Activated CD4-positive, alpha-beta T cell treated with anti-CD3 and anti-CD28 coated beads, Interleukin-2, Interleukin-4, amounts not matched to agents 100 ng/mL and 50 ng/mL, durations not matched to agents 16 hours and 8 hours (primary cell): ENCODE data around the gene FZD8.
"Not testable (repeated sequence)": the region's sequence is repeated elsewhere in the genome, so short reads cannot be mapped to it uniquely, and the experiment has no call there.

Experiments used
- DNase-seq: peaks from one replicate; pipeline ENCODE4 v3.0.0-alpha.2; 2020; ENCODE audit warnings: low spot score

FZD8 gene

DNA sequence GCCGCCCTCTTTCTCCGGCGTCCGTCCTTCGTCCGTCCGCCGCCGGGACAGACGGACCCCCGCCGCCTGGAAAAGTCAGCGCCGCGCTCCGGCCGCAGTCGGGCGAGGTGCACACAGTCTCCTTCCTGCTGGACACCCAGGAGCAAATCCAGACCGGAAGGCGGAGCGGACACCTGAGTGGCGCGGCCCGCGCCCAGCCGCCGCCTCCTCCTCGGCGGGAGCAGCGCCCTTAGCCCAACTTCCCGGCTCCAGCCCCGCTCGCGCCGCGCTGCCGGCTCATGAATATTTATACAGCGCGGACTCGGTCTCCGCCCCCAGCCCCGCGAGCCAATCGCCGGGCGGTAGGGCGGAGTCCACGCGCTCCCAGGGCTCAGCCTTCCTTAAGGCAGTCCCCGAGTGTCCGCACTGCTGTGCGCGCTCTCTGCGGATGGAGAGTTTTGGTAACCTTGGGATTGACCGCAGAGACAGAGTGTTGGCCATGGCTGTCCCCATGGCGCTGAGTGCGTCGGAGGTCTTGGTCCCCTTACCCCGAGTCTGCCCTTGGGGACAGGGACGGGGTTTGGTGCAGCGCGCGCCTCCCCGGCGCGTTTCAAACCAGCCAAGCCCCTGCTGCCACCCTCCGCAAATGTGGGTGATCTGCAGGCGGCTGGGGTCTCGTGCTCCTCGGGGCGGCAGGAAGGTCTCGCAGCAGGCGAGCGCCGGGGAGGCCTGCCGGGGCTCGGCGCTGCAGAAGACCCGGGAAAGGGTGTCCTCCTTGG lies at the start of gene FZD8:
FZD8 (minus strand) TSS at position 262 of the 758 bp plus-strand sequence. CDS start 867 bp downstream, outside the sequence.
- DNase-seq: peak; percentile 68

GRCh38 chr10:35691522-35692236 lies 49.6 kb upstream of the FZD8 start:
- DNase-seq: no peak

GRCh38 chr10:35690534-35690933 lies 48.4 kb upstream of the FZD8 start:
- no peak for DNase-seq

DNA sequence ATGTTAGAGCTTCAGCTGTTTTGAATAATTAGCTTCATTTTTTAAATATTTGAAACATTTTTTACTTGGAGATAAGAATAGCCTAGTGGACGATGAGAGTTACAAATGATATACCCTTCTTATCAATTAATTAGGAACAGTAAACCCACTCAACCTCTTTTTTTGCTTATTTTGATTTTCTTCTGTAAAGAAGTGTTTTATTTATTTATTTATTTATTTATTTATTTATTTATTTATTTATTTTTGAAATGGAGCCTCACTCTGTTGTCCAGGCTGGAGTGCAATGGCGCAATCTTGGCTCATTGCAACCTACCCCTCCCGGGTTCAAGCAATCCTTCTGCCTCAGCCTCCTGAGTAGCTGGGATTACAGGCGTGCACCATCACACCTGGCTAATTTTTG lies 43.8 kb upstream of the FZD8 start:
- not testable (repeated sequence) for DNase-seq

DNA sequence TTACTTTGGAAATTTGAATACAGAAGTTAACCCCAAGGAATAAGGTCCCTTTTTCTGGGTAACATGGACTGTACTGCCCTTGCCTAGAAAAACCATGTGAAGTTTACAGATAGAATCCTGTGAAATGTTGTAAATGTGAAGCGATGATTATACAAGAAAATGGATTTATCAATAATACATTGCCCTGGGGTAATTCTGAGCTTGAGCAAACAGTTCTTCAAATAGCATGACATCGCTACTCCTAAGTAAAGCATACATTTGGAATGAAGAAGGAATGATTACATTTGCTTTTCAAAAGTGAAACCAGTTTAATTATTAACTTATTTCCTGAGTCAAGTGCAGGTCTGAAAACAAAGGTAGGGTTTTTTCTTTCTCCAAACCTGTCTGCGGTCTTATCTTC lies 43.3 kb upstream of the FZD8 start:
- no peak for DNase-seq

GRCh38 chr10:35684586-35684985 lies 42.5 kb upstream of the FZD8 start:
- DNase-seq: no peak

DNA sequence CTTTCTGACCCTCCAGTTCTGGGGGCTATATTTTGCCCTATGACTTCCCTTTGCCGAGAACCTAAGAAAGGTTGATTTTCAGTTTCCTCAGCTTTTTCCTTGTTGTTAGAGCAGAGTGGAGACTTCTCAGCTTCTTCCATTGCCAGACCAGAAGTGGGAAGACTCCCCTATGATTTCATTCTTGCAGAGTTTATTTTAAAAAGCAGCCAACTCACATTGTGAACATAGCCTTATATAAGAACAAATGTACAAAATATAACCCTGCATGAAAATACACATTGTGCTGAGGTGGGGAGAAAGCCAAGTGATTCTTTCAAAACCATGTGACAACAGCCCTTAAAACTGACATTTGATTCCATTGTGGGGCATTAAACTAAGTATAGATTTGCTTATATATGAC lies 33.8 kb upstream of the FZD8 start:
- no peak for DNase-seq

GRCh38 chr10:35674843-35675242 lies 32.7 kb upstream of the FZD8 start:
- peak; percentile 2 for DNase-seq

GRCh38 chr10:35668865-35669650 lies 27.0 kb upstream of the FZD8 start:
- no peak for DNase-seq

DNA sequence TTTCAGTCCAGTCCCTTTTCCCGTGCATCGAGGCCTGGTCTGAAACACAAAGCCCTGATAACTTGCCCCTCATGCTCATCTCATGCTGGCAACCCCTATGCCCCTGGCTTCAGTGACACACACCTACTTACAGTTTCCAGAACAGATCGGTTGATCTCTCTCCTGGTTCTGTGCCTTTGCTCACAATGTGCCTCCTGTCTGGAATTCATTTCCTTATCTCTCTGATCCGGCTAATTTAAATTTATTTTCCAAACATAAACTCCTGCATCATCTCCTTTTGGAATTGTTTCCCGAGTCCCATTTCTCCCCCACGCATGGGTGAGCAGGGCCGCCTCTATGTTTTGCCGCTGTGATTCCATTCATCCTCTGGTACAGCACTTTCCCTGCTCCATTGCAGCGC lies 25.9 kb upstream of the FZD8 start:
- DNase-seq: no peak

GRCh38 chr10:35667270-35667889 lies 25.3 kb upstream of the FZD8 start:
- DNase-seq: no peak

DNA sequence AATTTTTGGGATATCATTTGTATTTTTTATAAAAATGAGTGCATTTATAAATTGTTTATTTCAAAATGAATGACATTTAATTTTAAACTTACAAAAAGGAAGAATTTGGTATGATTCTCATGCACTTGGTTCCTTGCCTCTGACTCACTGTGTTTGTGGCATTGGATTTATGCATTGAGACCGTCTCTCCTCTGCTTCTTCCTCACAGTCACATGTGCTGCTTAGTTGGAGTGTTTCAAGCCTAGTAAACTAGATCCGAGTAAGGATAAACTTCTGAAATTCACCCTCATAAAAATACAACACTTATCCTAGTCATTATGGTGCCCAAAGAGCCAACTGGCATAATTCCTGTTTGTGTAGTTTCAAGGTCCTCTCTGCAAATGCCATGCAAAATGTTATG lies 19.1 kb upstream of the FZD8 start:
- no peak for DNase-seq

DNA sequence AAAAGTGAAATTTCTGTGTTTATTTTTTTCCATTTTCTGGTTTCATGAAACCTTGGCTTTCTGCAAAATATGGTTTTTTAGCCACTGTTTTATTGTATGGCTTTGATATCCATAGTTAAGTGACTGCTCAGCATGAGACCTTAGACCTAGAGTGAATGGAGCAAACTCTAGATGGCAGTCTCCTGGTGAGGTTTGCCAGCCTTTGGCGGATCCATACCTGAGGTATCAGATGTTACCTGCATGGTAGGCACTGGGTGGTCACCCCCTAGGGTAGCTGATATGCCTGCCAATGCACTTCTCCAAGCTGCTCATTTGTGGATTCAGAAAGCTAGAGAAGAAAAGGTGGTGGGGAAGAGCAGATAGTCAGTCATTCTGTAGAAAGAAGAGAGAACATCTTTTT lies 17.4 kb upstream of the FZD8 start:
- no peak for DNase-seq

DNA sequence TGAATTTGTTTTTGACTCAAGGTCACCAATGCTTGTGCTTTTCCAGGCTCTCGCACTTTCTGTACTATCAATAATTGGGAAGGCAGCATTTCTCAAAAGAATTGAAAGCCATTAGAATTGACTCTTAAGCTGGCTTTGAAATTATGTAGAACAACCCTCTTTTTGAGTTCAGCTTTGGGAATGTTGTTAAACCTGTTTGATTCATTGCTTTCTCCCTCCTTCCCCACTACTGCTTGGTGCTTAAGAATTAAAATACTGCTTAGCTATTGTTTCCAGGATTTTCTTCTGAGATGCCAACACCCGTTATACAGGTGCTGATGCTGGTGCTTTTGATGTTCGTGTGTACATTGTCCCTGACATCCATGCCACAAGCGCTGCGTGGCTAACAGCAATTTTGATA lies 15.5 kb upstream of the FZD8 start:
- DNase-seq: no peak

GRCh38 chr10:35652824-35653223 lies 10.7 kb upstream of the FZD8 start:
- DNase-seq: no peak

DNA sequence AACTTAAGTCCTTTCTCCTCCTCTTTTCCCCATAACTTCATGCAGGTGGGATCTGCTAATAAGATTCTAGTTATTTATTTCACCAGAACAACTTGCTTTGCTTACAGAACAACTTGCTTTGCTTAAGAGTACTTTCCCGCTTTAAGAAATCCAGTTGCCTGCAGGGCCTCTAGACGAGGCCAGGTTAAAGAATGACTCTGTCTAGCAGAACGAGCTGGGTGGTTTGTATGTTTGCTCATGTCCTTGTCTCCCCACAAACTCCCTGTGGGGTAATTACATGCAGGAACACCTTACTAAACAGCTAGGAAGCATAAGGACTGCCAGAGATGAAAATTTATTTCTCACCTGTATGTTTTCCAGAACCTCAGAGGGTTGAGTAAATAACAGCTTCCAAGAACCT lies 8.8 kb upstream of the FZD8 start:
- no peak for DNase-seq

GRCh38 chr10:35644050-35644950 lies 2.2 kb upstream of the FZD8 start:
- DNase-seq: no peak

- DNase-seq: no peak
These were observed 1.3 kb upstream of the FZD8 start for GRCh38 chr10:35643151-35644049.

GRCh38 chr10:35642793-35643114 lies 658 bp upstream of the FZD8 start:
- DNase-seq: no peak

- no peak for DNase-seq
These were observed 441 bp downstream of the FZD8 start for GRCh38 chr10:35641676-35642034.
